HepG2 (cell line): ENCODE results near the gene GDPD1. TPM values are rescaled to one million over a fixed set of nuclear protein-coding genes. Genes with fewer than 3 reads are reported as not detected.
A peak's percentile ranks its signal among the peaks of the same experiment; 100 is the strongest.

ENCODE experiments used
- ATF3 ChIP-seq: sonication (generic); formaldehyde crosslinking; IDR thresholded peaks from 2 replicates; pipeline ENCODE4 v1.4.0; 2020; ENCODE audit warnings: missing genetic modification reagents
- ATM ChIP-seq: fragments of 450-650 bp; IDR thresholded peaks from 2 replicates; pipeline ENCODE4 v1.7.1; 2017; ENCODE audit warnings: mild to moderate bottlenecking, borderline replicate concordance
- BATF2 ChIP-seq: sonication (generic); formaldehyde crosslinking; IDR thresholded peaks from 2 replicates; pipeline ENCODE4 v1.8.0; 2022; ENCODE audit warnings: mild to moderate bottlenecking, missing genetic modification reagents, moderate library complexity
- CHD2 ChIP-seq: IDR thresholded peaks from 2 replicates; pipeline ENCODE4 v1.6.1; 2011; ENCODE audit warnings: low read depth, low read length, improper control_type of control experiment
- CSRNP2 ChIP-seq: sonication (generic); formaldehyde crosslinking; conservative IDR thresholded peaks from 2 replicates; pipeline ENCODE4 v1.8.0; 2022; ENCODE audit warnings: low read depth, missing genetic modification reagents
- ETV5 ChIP-seq: IDR thresholded peaks from 2 replicates; pipeline ENCODE4 v1.6.1; 2018; ENCODE audit warnings: missing biosample characterization, missing genetic modification reagents, inconsistent platforms, borderline replicate concordance
- ETV6 ChIP-seq: sonication (generic); formaldehyde crosslinking; conservative IDR thresholded peaks from 2 replicates; pipeline ENCODE4 v1.4.0; 2020; ENCODE audit warnings: missing genetic modification reagents
- KDM5A ChIP-seq: fragments of 200-600 bp; sonication (generic); IDR thresholded peaks from 2 replicates; pipeline ENCODE4 v1.7.0; 2018; ENCODE audit warnings: antibody characterized with exemption, mild to moderate bottlenecking, low read length, borderline replicate concordance
- KLF16 ChIP-seq, 2 experiments: sonication (generic) in 1 of 2; formaldehyde crosslinking in 1 of 2; IDR thresholded peaks; 2 replicates each; pipeline versions ENCODE4 v1.6.1 to v1.8.0; 2016 to 2023; ENCODE audit warnings: missing genetic modification reagents in 2 of 2, missing compliant biosample characterization in 1 of 2
- MLLT10 ChIP-seq: sonication (generic); formaldehyde crosslinking; IDR thresholded peaks from 2 replicates; pipeline ENCODE4 v1.4.0; 2020; ENCODE audit warnings: missing genetic modification reagents
- NR3C1 ChIP-seq: sonication (generic); formaldehyde crosslinking; IDR thresholded peaks from 2 replicates; pipeline ENCODE4 v1.4.0; 2020; ENCODE audit warnings: missing genetic modification reagents
- RFX3 ChIP-seq: IDR thresholded peaks from 2 replicates; pipeline ENCODE4 v1.6.1; 2016; ENCODE audit warnings: missing biosample characterization, missing genetic modification reagents
- SP4 ChIP-seq: sonication (generic); formaldehyde crosslinking; IDR thresholded peaks from 2 replicates; pipeline ENCODE4 v1.8.1; 2023; ENCODE audit warnings: mild to moderate bottlenecking, missing genetic modification reagents
- TEF ChIP-seq: sonication (generic); formaldehyde crosslinking; IDR thresholded peaks from 2 replicates; pipeline ENCODE4 v1.5.0; 2020; ENCODE audit warnings: missing genetic modification reagents
- ZBTB20 ChIP-seq: sonication (generic); formaldehyde crosslinking; IDR thresholded peaks from 2 replicates; pipeline ENCODE4 v1.8.1; 2023; ENCODE audit warnings: missing genetic modification reagents, low read depth, mild to moderate bottlenecking, borderline replicate concordance
- ZFY ChIP-seq: sonication (generic); formaldehyde crosslinking; IDR thresholded peaks from 2 replicates; pipeline ENCODE4 v1.4.0; 2020; ENCODE audit warnings: missing genetic modification reagents
- ZMYM2 ChIP-seq: sonication (generic); formaldehyde crosslinking; IDR thresholded peaks from 2 replicates; pipeline ENCODE4 v1.8.0; 2022; ENCODE audit warnings: mild to moderate bottlenecking, missing genetic modification reagents
- ZNF235 ChIP-seq: sonication (generic); formaldehyde crosslinking; IDR thresholded peaks from 2 replicates; pipeline ENCODE4 v1.8.1; 2023; ENCODE audit warnings: mild to moderate bottlenecking, missing genetic modification reagents, borderline replicate concordance
- ZNF275 ChIP-seq: sonication (generic); formaldehyde crosslinking; IDR thresholded peaks from 2 replicates; pipeline ENCODE4 v1.8.0; 2022; ENCODE audit warnings: missing genetic modification reagents, mild to moderate bottlenecking, inconsistent platforms, borderline replicate concordance
- ZNF501 ChIP-seq: sonication (generic); formaldehyde crosslinking; IDR thresholded peaks from 2 replicates; pipeline ENCODE4 v1.5.1; 2020; ENCODE audit warnings: mild to moderate bottlenecking, moderate library complexity, missing genetic modification reagents
- ZNF576 ChIP-seq: sonication (generic); formaldehyde crosslinking; IDR thresholded peaks from 2 replicates; pipeline ENCODE4 v1.4.0; 2020; ENCODE audit warnings: mild to moderate bottlenecking, missing genetic modification reagents
- ZNF614 ChIP-seq: IDR thresholded peaks from 2 replicates; pipeline ENCODE4 v1.6.1; 2018; ENCODE audit warnings: missing biosample characterization, missing genetic modification reagents, inconsistent platforms, borderline replicate concordance
- ZNF619 ChIP-seq: sonication (generic); formaldehyde crosslinking; IDR thresholded peaks from 2 replicates; pipeline ENCODE4 v1.4.0; 2020; ENCODE audit warnings: mild to moderate bottlenecking, missing genetic modification reagents
- ZNF652 ChIP-seq: IDR thresholded peaks from 2 replicates; pipeline ENCODE4 v1.6.1; 2016; ENCODE audit warnings: low read depth, borderline replicate concordance
- ZNF749 ChIP-seq: sonication (generic); formaldehyde crosslinking; IDR thresholded peaks from 2 replicates; pipeline ENCODE4 v1.8.0; 2022; ENCODE audit warnings: mild to moderate bottlenecking, missing genetic modification reagents, moderate library complexity, borderline replicate concordance
- polyA plus RNA-seq, 8 experiments: library from polyadenylated mRNA; depleted of rRNA in 3 of 8; stranded (reverse) in 7 of 8; unstranded in 1 of 8; fragments of >200 nt; fragmentation: Illumina TruSeq in 4 of 8; extraction: Trizol in 4 of 8; gene quantifications; 2 replicates each; pipeline versions ENCODE4 v1.2.1 to v1.2.3, GENCODE V29; 2011 to 2016; ENCODE audit warnings: low read depth in 4 of 8, missing spikeins in 1 of 8, mixed read lengths in 1 of 8; ENCODE audit not compliant: insufficient read depth in 1 of 8
- total RNA-seq, 5 experiments: library from RNA; depleted of rRNA; stranded (reverse); fragments of >200 nt; fragmentation: Illumina TruSeq; extraction: Trizol; gene quantifications; 2 replicates each; pipeline ENCODE4 v1.2.3, GENCODE V29; 2016; ENCODE audit warnings: low read depth in 1 of 5

GDPD1 gene
- total and polyA plus RNA-seq, 2 of the 13 experiments (the other 11 are each of a cell fraction or from before 2014, with no cell fraction given) = 6.0 to 7.7 TPM

- TF ChIP-seq ZNF749 = peak; percentile 60; the same call in 1 of the 2 replicates
- no peak; the same call in none of the 2 replicates for TF ChIP-seq ZNF619
- peak; percentile 61; the same call in 1 of the 2 replicates for TF ChIP-seq ETV5 (CRISPR knock-in tag)
- TF ChIP-seq ZNF652 (CRISPR knock-in tag) = no peak
- no peak; the same call in 1 of the 2 replicates for TF ChIP-seq TEF (CRISPR knock-in tag)
- 0 out of 2 replicates have a peak, but pooled peaks have one; percentile 81 for TF ChIP-seq ZNF275 (CRISPR knock-in tag)
- TF ChIP-seq ZFY (CRISPR knock-in tag) = peak; percentile 73
- no peak for TF ChIP-seq ZNF576 (CRISPR knock-in tag)
- TF ChIP-seq CSRNP2 (CRISPR knock-in tag) = no peak
- no peak for TF ChIP-seq ZMYM2 (CRISPR knock-in tag)
- peak; percentile 43 for TF ChIP-seq ZNF614 (CRISPR knock-in tag)
- TF ChIP-seq SP4 (CRISPR knock-in tag) = no peak
- TF ChIP-seq ZNF235 (CRISPR knock-in tag) = 0 out of 2 replicates have a peak, but pooled peaks have one; percentile 63
- TF ChIP-seq KLF16 (CRISPR knock-in tag; IDR thresholded peaks at IDR 0.05) = no peak
- peak; percentile 82; the same call in 1 of the 2 replicates for TF ChIP-seq KDM5A
- TF ChIP-seq ETV6 = peak; percentile 80; the same call in 1 of the 2 replicates
- peak; percentile 67; the same call in 1 of the 2 replicates for TF ChIP-seq ZBTB20
- TF ChIP-seq CHD2 = no peak
- TF ChIP-seq NR3C1 (CRISPR knock-in tag) = no peak
- TF ChIP-seq ATF3 (CRISPR knock-in tag) = no peak
- no peak for TF ChIP-seq MLLT10 (CRISPR knock-in tag)
- no peak for TF ChIP-seq RFX3 (CRISPR knock-in tag)
- peak; percentile 94 for TF ChIP-seq ZNF501
- TF ChIP-seq BATF2 (CRISPR knock-in tag) = no peak
- no peak for TF ChIP-seq ATM
These were observed at the start of gene GDPD1 (continued) for GRCh38 chr17:59220328-59221158.
